H1 (cell line): ENCODE results near the gene ARID5B. TPM values are rescaled to one million over a fixed set of nuclear protein-coding genes. Genes with fewer than 3 reads are reported as not detected.

Experiments used
- CTCF ChIA-PET: fragments of 300-600 bp; sonication (Branson Sonifier 250); formaldehyde crosslinking; loops from one replicate; lab custom pipeline; 2021; ENCODE audit not compliant: partially characterized antibody; lab: Charles Lee
- POLR2A ChIA-PET: fragments of 300-600 bp; sonication (Branson Sonifier 250); formaldehyde crosslinking; loops from one replicate; lab custom pipeline; 2021; ENCODE audit warnings: inconsistent platforms; ENCODE audit not compliant: partially characterized antibody; lab: Charles Lee
- DNase-seq, 2 experiments: peaks; one replicate each; pipeline versions ENCODE4 v3.0.0 to v3.0.0-alpha.2; 2010 to 2022; ENCODE audit warnings: low spot score in 2 of 2, low read depth in 1 of 2, mixed read lengths in 1 of 2
- FAIRE-seq: peaks from 2 replicates; lab custom pipeline; 2011; peaks lifted over from hg19 to GRCh38; lab: Jason Lieb, UNC
- H2AFZ ChIP-seq: 2 replicates; pipeline ENCODE4 v1.8.1; 2012; ENCODE audit warnings: low read length, inconsistent platforms
- H2AK5ac ChIP-seq: 2 replicates; pipeline ENCODE4 v1.6.1; 2013; ENCODE audit warnings: low read depth, low read length
- H2BK120ac ChIP-seq: replicated peaks from 2 replicates; pipeline ENCODE3; 2013; ENCODE audit warnings: low read depth, low read length, inconsistent platforms
- H2BK12ac ChIP-seq: 2 replicates; pipeline ENCODE4 v1.6.1; 2013; ENCODE audit warnings: low read depth, low read length
- H2BK15ac ChIP-seq: 2 replicates; pipeline ENCODE4 v1.6.1; 2013; ENCODE audit warnings: low read length
- H2BK20ac ChIP-seq: 2 replicates; pipeline ENCODE4 v1.6.1; 2013; ENCODE audit warnings: low read length
- H2BK5ac ChIP-seq: 2 replicates; pipeline ENCODE4 v1.6.1; 2013; ENCODE audit warnings: low read depth, low read length
- H3K14ac ChIP-seq: 2 replicates; pipeline ENCODE4 v1.6.1; 2013; ENCODE audit warnings: inconsistent platforms; ENCODE audit not compliant: insufficient read length
- H3K18ac ChIP-seq: 2 replicates; pipeline ENCODE4 v1.6.1; 2013; ENCODE audit warnings: low read length; ENCODE audit errors: extremely low read depth
- H3K23ac ChIP-seq: 2 replicates; pipeline ENCODE4 v1.6.1; 2013; ENCODE audit warnings: inconsistent platforms; ENCODE audit not compliant: insufficient read length
- H3K23me2 ChIP-seq: 2 replicates; pipeline ENCODE4 v1.6.1; 2013; ENCODE audit warnings: low read depth, low read length
- H3K27ac ChIP-seq: 2 replicates; pipeline ENCODE4 v1.6.1; 2011; ENCODE audit warnings: low read depth, low read length, inconsistent platforms
- H3K27me3 ChIP-seq, 4 experiments: replicated peaks in 1 of 4; 1 replicate in 1 of 4; 2 replicates in 3 of 4; pipeline versions ENCODE4 v1.6.1 to v1.8.1; 2011 to 2013; ENCODE audit warnings: low read length in 3 of 4, mild to moderate bottlenecking in 3 of 4, inconsistent platforms in 2 of 4, mixed read lengths in 2 of 4, moderate library complexity in 1 of 4; ENCODE audit not compliant: control insufficient read depth in 3 of 4, insufficient read depth in 3 of 4; ENCODE audit errors: extremely low read depth in 1 of 4
- H3K36me3 ChIP-seq, 4 experiments: 2 replicates each; pipeline versions ENCODE4 v1.6.1 to v1.8.1; 2011 to 2013; ENCODE audit warnings: mild to moderate bottlenecking in 4 of 4, low read length in 3 of 4, moderate library complexity in 2 of 4, control low read depth in 1 of 4, inconsistent platforms in 1 of 4; ENCODE audit not compliant: insufficient read depth in 4 of 4, control insufficient read depth in 2 of 4
- H3K4ac ChIP-seq: replicated peaks from 2 replicates; pipeline ENCODE3; 2013; ENCODE audit warnings: low read length, low read depth, mixed read lengths, inconsistent platforms; ENCODE audit not compliant: insufficient read length
- H3K4me1 ChIP-seq, 4 experiments: replicated peaks in 1 of 4; 1 replicate in 1 of 4; 2 replicates in 3 of 4; pipeline versions ENCODE4 v1.6.1 to v1.8.1; 2011 to 2013; ENCODE audit warnings: low read length in 3 of 4, inconsistent platforms in 2 of 4, mixed read lengths in 1 of 4; ENCODE audit not compliant: insufficient read depth in 4 of 4, control insufficient read depth in 3 of 4
- H3K4me2 ChIP-seq, 2 experiments: 2 replicates each; pipeline versions ENCODE4 v1.6.1 to v1.8.1; 2011 to 2013; ENCODE audit warnings: low read depth in 2 of 2, low read length in 2 of 2, control low read depth in 1 of 2, inconsistent platforms in 1 of 2, mild to moderate bottlenecking in 1 of 2; ENCODE audit not compliant: insufficient read depth in 1 of 2
- H3K4me3 ChIP-seq, 4 experiments: fragments of 200-600, 300-600 bp in 1 of 4; sonication (generic), shearing (Covaris generic), sonication (Bioruptor Twin) in 1 of 4; 2 replicates each; pipeline versions ENCODE4 v1.5.1 to v1.8.1; 2011 to 2016; ENCODE audit warnings: low read length in 4 of 4, low read depth in 3 of 4, control low read depth in 2 of 4, inconsistent platforms in 2 of 4, mild to moderate bottlenecking in 2 of 4, mixed read lengths in 1 of 4, moderate library complexity in 1 of 4; ENCODE audit not compliant: insufficient read depth in 2 of 4; ENCODE audit errors: extremely low read depth in 1 of 4
- H3K56ac ChIP-seq: replicated peaks from 2 replicates; pipeline ENCODE3; 2013; ENCODE audit warnings: low read depth, mild to moderate bottlenecking, mixed read lengths, low read length, inconsistent platforms; ENCODE audit not compliant: insufficient read length
- H3K79me1 ChIP-seq: 2 replicates; pipeline ENCODE4 v1.6.1; 2013; ENCODE audit warnings: low read depth, low read length, control low read depth
- H3K79me2 ChIP-seq, 2 experiments: 2 replicates each; pipeline versions ENCODE4 v1.6.1 to v1.8.1; 2012 to 2013; ENCODE audit warnings: low read length in 2 of 2, mild to moderate bottlenecking in 2 of 2, inconsistent platforms in 1 of 2; ENCODE audit not compliant: insufficient read depth in 2 of 2, control insufficient read depth in 1 of 2
- H3K9ac ChIP-seq, 4 experiments: replicated peaks in 1 of 4; 1 replicate in 1 of 4; 2 replicates in 3 of 4; pipeline versions ENCODE4 v1.6.1 to v1.8.1; 2011 to 2013; ENCODE audit warnings: low read depth in 3 of 4, low read length in 3 of 4, control low read depth in 2 of 4, mild to moderate bottlenecking in 2 of 4, moderate library complexity in 2 of 4, inconsistent platforms in 1 of 4; ENCODE audit errors: extremely low read depth in 1 of 4
- H3K9me3 ChIP-seq, 2 experiments: 2 replicates each; pipeline versions ENCODE4 v1.6.1 to v1.8.1; 2012 to 2013; ENCODE audit warnings: mild to moderate bottlenecking in 2 of 2, moderate library complexity in 2 of 2, control low read depth in 1 of 2, inconsistent platforms in 1 of 2, low read depth in 1 of 2, low read length in 1 of 2, mixed read lengths in 1 of 2; ENCODE audit not compliant: insufficient read depth in 2 of 2
- H4K20me1 ChIP-seq, 2 experiments: replicated peaks in 1 of 2; 2 replicates each; pipeline versions ENCODE3 to v1.8.1; 2011 to 2013; ENCODE audit warnings: inconsistent platforms in 2 of 2, low read length in 2 of 2, mild to moderate bottlenecking in 1 of 2; ENCODE audit not compliant: insufficient read depth in 2 of 2, control insufficient read depth in 1 of 2
- H4K5ac ChIP-seq: 2 replicates; pipeline ENCODE4 v1.6.1; 2013; ENCODE audit warnings: low read length, low read depth, mixed read lengths, inconsistent platforms; ENCODE audit not compliant: insufficient read length
- H4K8ac ChIP-seq: 2 replicates; pipeline ENCODE4 v1.8.0; 2013; ENCODE audit warnings: mild to moderate bottlenecking, moderate library complexity, low read length, inconsistent platforms; ENCODE audit not compliant: insufficient read depth; ENCODE audit errors: extremely low read depth
- H4K91ac ChIP-seq: replicated peaks from 2 replicates; pipeline ENCODE3; 2013; ENCODE audit warnings: low read length, mixed read lengths, inconsistent platforms; ENCODE audit not compliant: insufficient read length
- MAX ChIP-seq: IDR thresholded peaks from 2 replicates; pipeline ENCODE4 v1.6.1; 2012; ENCODE audit warnings: inconsistent platforms
- POLR2AphosphoS5 ChIP-seq: IDR thresholded peaks from 2 replicates; pipeline ENCODE4 v1.6.1; 2011; ENCODE audit warnings: low read depth, low read length
- SIN3A ChIP-seq, 2 experiments: IDR thresholded peaks in 1 of 2; conservative IDR thresholded peaks in 1 of 2; 2 replicates each; pipeline ENCODE4 v1.6.1; 2011 to 2012; ENCODE audit warnings: low read length in 2 of 2, improper control_type of control experiment in 1 of 2, low read depth in 1 of 2, mild to moderate bottlenecking in 1 of 2
- WGBS, 2 experiments: shearing (Covaris generic) in 1 of 2; methylation state at CpG; one replicate each; pipeline versions ENCODE4 v1.1.6 to v1.1.7; 2013 to 2015; ENCODE audit warnings: low lambda C conversion rate in 2 of 2, mixed read lengths in 2 of 2, inconsistent platforms in 1 of 2, low coverage in 1 of 2, missing lambda C conversion rate in 1 of 2; ENCODE audit not compliant: insufficient replicate concordance in 2 of 2, insufficient coverage in 1 of 2, insufficient read length in 1 of 2; ENCODE audit errors: extremely low coverage in 1 of 2, missing lambda C conversion rate in 1 of 2; 5-methylcytosine and 5-hydroxymethylcytosine counted together
- polyA plus RNA-seq, 7 experiments: library from polyadenylated mRNA; depleted of rRNA in 3 of 7; stranded (reverse) in 5 of 7; unstranded in 2 of 7; fragments of >200 nt in 5 of 7; fragments of 200-250 nt in 2 of 7; gene quantifications; 1 replicate in 5 of 7; 2 replicates in 1 of 7; 4 replicates in 1 of 7; pipeline versions ENCODE4 v1.2.1 to v1.2.3, GENCODE V29; 2011 to 2013; ENCODE audit warnings: missing spikeins in 2 of 7, mixed read lengths in 2 of 7
- total RNA-seq: library from RNA; stranded (reverse); fragmentation: NEBNext Ultra II Directional; extraction: Animal tissue kit (Norgen Biotek cat#: 25700); gene quantifications from 2 replicates; pipeline ENCODE4 v1.2.1, GENCODE V29; 2021

ARID5B gene
- total and polyA plus RNA-seq, 2 of the 8 experiments (the other 6 are each of a cell fraction or from before 2014, with no cell fraction given): 0.21 to 1.1 TPM

- H3K9ac ChIP-seq: no peak overlapping the region
- H3K56ac ChIP-seq: no peak overlapping the region
- H2BK120ac ChIP-seq: no peak overlapping the region
- no peak overlapping the region for H2BK20ac ChIP-seq
- no peak overlapping the region for H2AK5ac ChIP-seq
- CTCF ChIA-PET: interaction anchor here (1.0 to 2.8 kb wide), 8 partner anchors 7 to 350 kb away, joined by 3 to 14 read pairs (median 6); no protein-coding TSS in a partner anchor
- H4K5ac ChIP-seq: no peak overlapping the region
- H3K9me3 ChIP-seq: no peaks in the 10 kb centered on the region
- H4K20me1 ChIP-seq: no peaks in the 10 kb centered on the region
- no peak overlapping the region for H3K4me3 ChIP-seq
- FAIRE-seq: no peak
- POLR2A ChIA-PET: no interaction called here
- no peak overlapping the region for H3K23ac ChIP-seq
- H3K4me2 ChIP-seq: no peak overlapping the region; a peak in 1 of 4 replicates
- H4K91ac ChIP-seq: no peak overlapping the region
- H2AFZ ChIP-seq: no peak overlapping the region
- no peak overlapping the region for H3K4ac ChIP-seq
- H3K14ac ChIP-seq: no peak overlapping the region
- H4K8ac ChIP-seq: no peak overlapping the region
- no peak overlapping the region for H2BK12ac ChIP-seq
- H2BK5ac ChIP-seq: no peak overlapping the region
- H3K27ac ChIP-seq: no peak overlapping the region
- H3K18ac ChIP-seq: no peak overlapping the region
- peaks cover 0 to 18% (median 6%) of the 10 kb centered on the region in 4 experiments; a peak in 4 of 7 replicates for H3K4me1 ChIP-seq
- H2BK15ac ChIP-seq: no peak overlapping the region
- peaks cover 24% of the 10 kb centered on the region for H3K23me2 ChIP-seq
- 11% methylated on average over 2 of the region's 2 CpGs; no CpG with 5 or more reads in 1 of the 2 experiments for WGBS, 2 experiments
- no peaks in the 10 kb centered on the region for H3K79me2 ChIP-seq
- H3K79me1 ChIP-seq: no peaks in the 10 kb centered on the region
- peaks cover 9 to 44% (median 38%) of the 10 kb centered on the region in 4 experiments for H3K27me3 ChIP-seq
- no peaks in the 10 kb centered on the region for H3K36me3 ChIP-seq
- no peak for DNase-seq
- TF ChIP-seq MAX: no peak
- no peak for TF ChIP-seq SIN3A (conservative IDR thresholded peaks at IDR 0.05 in 1 of 2, IDR thresholded peaks at IDR 0.05 in 1 of 2; ENCODE audit: low read depth in 1 of 2, low read length in 2 of 2)
- TF ChIP-seq POLR2AphosphoS5: no peak
Observed at GRCh38 chr10:61898435-61898778, 3.1 kb upstream of the ARID5B start.
